ENCODE results near the gene CHAC1. TPM values are rescaled to one million over a fixed set of nuclear protein-coding genes. Genes with fewer than 3 reads are reported as not detected.

CHAC1 gene
- total RNA-seq, 4 donors from 2014 or later: 0.60 to 6.7 (median 2.5) TPM

DNA sequence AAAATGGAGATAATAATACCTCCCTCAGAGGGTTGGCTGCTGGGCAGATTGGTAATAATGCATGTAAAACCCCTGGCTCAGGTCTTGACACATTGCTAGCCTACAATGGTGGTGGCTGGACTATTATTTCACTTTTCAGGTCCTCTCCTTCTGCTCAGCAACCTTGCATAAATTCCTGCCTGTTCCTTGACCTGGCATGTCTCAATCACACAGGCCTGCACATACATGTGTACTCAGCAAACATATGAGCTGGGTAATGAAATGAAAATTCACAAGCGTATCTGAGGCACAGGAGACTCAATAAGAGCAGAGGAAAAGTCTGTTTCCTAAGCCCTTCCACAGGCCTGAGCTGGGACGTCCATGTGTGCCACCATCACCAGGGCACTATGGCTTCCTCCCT is 41.6 kb upstream of the CHAC1 start:
- no peak for DNase-seq
- no peaks in the 10 kb centered on the region for H3K36me3 ChIP-seq
- H3K27ac ChIP-seq: no peak overlapping the region
- in situ Hi-C loops (cut with MboI; ENCODE audit: low pct_ligation_motif_present in 1 of 4, low pct_unique_long_range_greater_than_20kb in 1 of 4, low sequenced_read_pairs in 3 of 4): loop anchor here in 1 of 4 donors (25.0 kb wide), 1 partner anchor 101 kb away; no protein-coding TSS in a partner anchor
- intact Hi-C loops (cut with DNase I; ENCODE audit: low total_unique reads): no loop called here
- WGBS, 2 donors (ENCODE audit: low coverage in 1 of 2): 75 to 94% methylated on average over 2 of the region's 2 CpGs
- no peak overlapping the region for H3K4me3 ChIP-seq
- peaks cover 16 to 29% (median 19%) of the 10 kb centered on the region in 4 donors for H3K4me1 ChIP-seq
- H3K27me3 ChIP-seq: no peaks in the 10 kb centered on the region
- no peaks in the 10 kb centered on the region for H3K9me3 ChIP-seq
- TF ChIP-seq EP300 (IDR thresholded peaks at IDR 0.05; ENCODE audit: low read depth) (no peak), POLR2AphosphoS5 (IDR thresholded peaks at IDR 0.05) (no peak), POLR2A (IDR thresholded peaks at IDR 0.05) (no peak), CTCF (IDR thresholded peaks at IDR 0.05) (no peak)

DNA sequence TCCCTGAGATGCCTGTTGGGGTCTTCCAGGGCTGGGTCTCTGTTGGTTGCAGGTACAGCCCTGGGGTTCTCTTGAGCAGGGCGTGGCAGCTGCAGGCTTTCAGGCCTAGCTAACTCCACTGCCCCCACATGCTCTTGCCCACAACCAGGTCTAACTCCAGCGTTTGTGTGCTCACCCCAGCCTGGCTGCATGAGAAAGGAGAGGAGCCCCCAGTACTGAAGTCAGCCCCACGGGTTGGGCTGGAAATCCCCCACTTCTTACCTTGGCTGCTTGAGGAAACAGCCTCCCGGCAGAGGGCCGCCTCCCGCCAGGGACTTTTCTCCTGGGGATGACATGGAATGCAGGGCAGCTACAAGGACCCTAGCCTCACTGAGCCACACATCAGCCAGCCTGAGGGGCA is 40.8 kb upstream of the CHAC1 start:
- no peaks in the 10 kb centered on the region for H3K27me3 ChIP-seq
- H3K4me3 ChIP-seq: no peak overlapping the region
- DNase-seq: no peak
- 72% methylated on average over 6 of the region's 6 CpGs; no CpG with 5 or more reads in 1 of the 2 donors for WGBS, 2 donors (ENCODE audit: low coverage in 1 of 2)
- in situ Hi-C loops (cut with MboI; ENCODE audit: low pct_ligation_motif_present in 1 of 4, low pct_unique_long_range_greater_than_20kb in 1 of 4, low sequenced_read_pairs in 3 of 4) (loop anchor here in 1 of 4 donors (25.0 kb wide), 1 partner anchor 100 kb away; no protein-coding TSS in a partner anchor), intact Hi-C loops (cut with DNase I; ENCODE audit: low total_unique reads) (no loop called here)
- H3K27ac ChIP-seq: no peak overlapping the region
- no peak for TF ChIP-seq POLR2A (IDR thresholded peaks at IDR 0.05)
- TF ChIP-seq POLR2AphosphoS5 (IDR thresholded peaks at IDR 0.05): no peak
- TF ChIP-seq CTCF (IDR thresholded peaks at IDR 0.05): no peak
- no peak for TF ChIP-seq EP300 (IDR thresholded peaks at IDR 0.05; ENCODE audit: low read depth)
- peaks cover 8 to 21% (median 11%) of the 10 kb centered on the region in 4 donors for H3K4me1 ChIP-seq
- no peaks in the 10 kb centered on the region for H3K36me3 ChIP-seq
- H3K9me3 ChIP-seq: no peaks in the 10 kb centered on the region

GRCh38 chr15:40914013-40914412 is 39.3 kb upstream of the CHAC1 start:
- Histone ChIP-seq H3K27me3 (no peaks in the 10 kb centered on the region), H3K27ac (no peak overlapping the region), H3K36me3 (no peaks in the 10 kb centered on the region), H3K9me3 (no peaks in the 10 kb centered on the region), H3K4me3 (no peak overlapping the region), H3K4me1 (peaks cover 0 to 8% (median 3%) of the 10 kb centered on the region in 4 donors)
- intact Hi-C loops (cut with DNase I; ENCODE audit: low total_unique reads): no loop called here
- no peak for TF ChIP-seq EP300 (IDR thresholded peaks at IDR 0.05; ENCODE audit: low read depth)
- no peak for TF ChIP-seq POLR2AphosphoS5 (IDR thresholded peaks at IDR 0.05)
- no peak for TF ChIP-seq POLR2A (IDR thresholded peaks at IDR 0.05)
- TF ChIP-seq CTCF (IDR thresholded peaks at IDR 0.05): no peak
- DNase-seq: no peak
- in situ Hi-C loops (cut with MboI; ENCODE audit: low pct_ligation_motif_present in 1 of 4, low pct_unique_long_range_greater_than_20kb in 1 of 4, low sequenced_read_pairs in 3 of 4): loop anchor here in 1 of 4 donors (25.0 kb wide), 1 partner anchor 98 kb away; no protein-coding TSS in a partner anchor
- 83 to 93% methylated on average over 1 to 12 of the region's 12 CpGs for WGBS, 2 donors (ENCODE audit: low coverage in 1 of 2)

GRCh38 chr15:40914486-40914885 is 38.8 kb upstream of the CHAC1 start:
- no peak overlapping the region for H3K27ac ChIP-seq
- 80% methylated on average over 8 of the region's 8 CpGs; no CpG with 5 or more reads in 1 of the 2 donors for WGBS, 2 donors (ENCODE audit: low coverage in 1 of 2)

More at GRCh38 chr15:40914486-40914885, 38.8 kb upstream of the CHAC1 start:
- Histone ChIP-seq H3K4me1 (peaks cover 0 to 5% (median 2%) of the 10 kb centered on the region in 4 donors), H3K9me3 (no peaks in the 10 kb centered on the region), H3K27me3 (no peaks in the 10 kb centered on the region), H3K36me3 (no peaks in the 10 kb centered on the region), H3K4me3 (no peak overlapping the region)
- intact Hi-C loops (cut with DNase I; ENCODE audit: low total_unique reads): no loop called here
- in situ Hi-C loops (cut with MboI; ENCODE audit: low pct_ligation_motif_present in 1 of 4, low pct_unique_long_range_greater_than_20kb in 1 of 4, low sequenced_read_pairs in 3 of 4): loop anchor here in 1 of 4 donors (25.0 kb wide), 1 partner anchor 98 kb away; no protein-coding TSS in a partner anchor
- TF ChIP-seq EP300 (IDR thresholded peaks at IDR 0.05; ENCODE audit: low read depth): no peak
- no peak for TF ChIP-seq CTCF (IDR thresholded peaks at IDR 0.05)
- TF ChIP-seq POLR2A (IDR thresholded peaks at IDR 0.05): no peak
- no peak for TF ChIP-seq POLR2AphosphoS5 (IDR thresholded peaks at IDR 0.05)
- no peak for DNase-seq

All from transverse colon (tissue), 4 donors.